ENCODE measurements around the gene ROR2.

DNA sequence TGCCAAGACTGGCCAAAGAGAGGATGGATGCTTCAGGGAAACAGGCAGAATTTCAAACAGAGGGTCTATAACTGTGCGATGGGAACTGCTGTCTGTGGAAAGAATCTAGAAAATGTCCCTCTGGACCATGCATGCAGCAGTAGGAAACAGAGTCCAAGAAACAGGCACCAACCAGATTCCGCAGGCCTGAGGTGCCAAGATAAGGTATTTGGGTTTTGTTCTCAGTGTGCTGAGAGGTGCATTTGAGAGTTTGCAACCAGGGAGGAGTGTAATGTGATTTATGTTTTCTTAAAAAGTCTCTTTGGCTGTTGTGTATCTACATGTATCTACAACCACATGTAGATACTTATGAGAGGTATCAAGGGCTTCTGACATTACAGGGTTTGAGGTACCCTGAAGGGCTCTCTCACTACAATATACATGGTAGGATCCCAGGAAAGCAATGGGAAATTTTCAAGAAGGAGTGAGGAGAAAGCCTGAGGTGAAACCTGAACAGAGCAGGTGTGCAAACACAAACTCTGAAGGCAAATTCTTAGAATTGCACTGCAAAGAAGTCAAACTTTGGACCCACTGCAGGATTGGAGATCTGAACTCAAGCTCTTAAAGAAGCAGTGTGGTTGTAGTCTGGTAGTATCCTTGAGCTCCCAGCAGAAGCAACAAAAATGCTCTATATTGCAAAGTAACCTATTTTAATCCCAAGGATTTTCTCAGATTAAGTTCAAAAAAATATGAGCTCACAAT lies 343.6 kb downstream of the ROR2 start:
- TF ChIP-seq EP300 (IDR thresholded peaks at IDR 0.05): no peak
- TF ChIP-seq, protein P1, sequence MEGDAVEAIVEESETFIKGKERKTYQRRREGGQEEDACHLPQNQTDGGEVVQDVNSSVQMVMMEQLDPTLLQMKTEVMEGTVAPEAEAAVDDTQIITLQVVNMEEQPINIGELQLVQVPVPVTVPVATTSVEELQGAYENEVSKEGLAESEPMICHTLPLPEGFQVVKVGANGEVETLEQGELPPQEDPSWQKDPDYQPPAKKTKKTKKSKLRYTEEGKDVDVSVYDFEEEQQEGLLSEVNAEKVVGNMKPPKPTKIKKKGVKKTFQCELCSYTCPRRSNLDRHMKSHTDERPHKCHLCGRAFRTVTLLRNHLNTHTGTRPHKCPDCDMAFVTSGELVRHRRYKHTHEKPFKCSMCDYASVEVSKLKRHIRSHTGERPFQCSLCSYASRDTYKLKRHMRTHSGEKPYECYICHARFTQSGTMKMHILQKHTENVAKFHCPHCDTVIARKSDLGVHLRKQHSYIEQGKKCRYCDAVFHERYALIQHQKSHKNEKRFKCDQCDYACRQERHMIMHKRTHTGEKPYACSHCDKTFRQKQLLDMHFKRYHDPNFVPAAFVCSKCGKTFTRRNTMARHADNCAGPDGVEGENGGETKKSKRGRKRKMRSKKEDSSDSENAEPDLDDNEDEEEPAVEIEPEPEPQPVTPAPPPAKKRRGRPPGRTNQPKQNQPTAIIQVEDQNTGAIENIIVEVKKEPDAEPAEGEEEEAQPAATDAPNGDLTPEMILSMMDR (IDR thresholded peaks at IDR 0.05): no peak
